HEK293T (cell line): ENCODE data around the gene GPR107.

Source experiments
- ARNT ChIP-seq: fragments of 450-650 bp; IDR thresholded peaks from 2 replicates; pipeline ENCODE4 v1.6.1; 2017; ENCODE audit warnings: mild to moderate bottlenecking
- BHLHE40 ChIP-seq: fragments of 450-650 bp; IDR thresholded peaks from 2 replicates; pipeline ENCODE4 v1.6.1; 2016; ENCODE audit warnings: mild to moderate bottlenecking, moderate library complexity, borderline replicate concordance
- ELF4 ChIP-seq: fragments of 450-650 bp; IDR thresholded peaks from 2 replicates; pipeline ENCODE4 v1.6.1; 2017; ENCODE audit warnings: antibody characterized with exemption
- FOXA1 ChIP-seq: fragments of 450-650 bp; IDR thresholded peaks from 2 replicates; pipeline ENCODE4 v1.6.1; 2016; ENCODE audit warnings: mild to moderate bottlenecking
- FOXK2 ChIP-seq: fragments of 450-650 bp; IDR thresholded peaks from 2 replicates; pipeline ENCODE4 v1.6.1; 2016; ENCODE audit warnings: mild to moderate bottlenecking
- FOXM1 ChIP-seq: fragments of 450-650 bp; IDR thresholded peaks from 2 replicates; pipeline ENCODE4 v1.6.1; 2017; ENCODE audit warnings: mild to moderate bottlenecking, borderline replicate concordance
- HDGF ChIP-seq: fragments of 450-650 bp; IDR thresholded peaks from 2 replicates; pipeline ENCODE4 v1.6.1; 2017; ENCODE audit warnings: antibody characterized with exemption, borderline replicate concordance
- SP1 ChIP-seq: fragments of 450-650 bp; IDR thresholded peaks from 2 replicates; pipeline ENCODE4 v1.6.1; 2017
- SUZ12 ChIP-seq: fragments of 450-650 bp; IDR thresholded peaks from 2 replicates; pipeline ENCODE4 v1.6.1; 2016; ENCODE audit warnings: mild to moderate bottlenecking
- TARDBP ChIP-seq: fragments of 450-650 bp; IDR thresholded peaks from 2 replicates; pipeline ENCODE4 v1.6.1; 2016
- ZNF384 ChIP-seq: fragments of 450-650 bp; IDR thresholded peaks from 2 replicates; pipeline ENCODE4 v1.6.1; 2016
- TF ChIP-seq, protein P1 (sequence below): fragments of 450-650 bp; IDR thresholded peaks from 2 replicates; pipeline ENCODE4 v1.6.1; 2016

- no peak for TF ChIP-seq FOXA1
- TF ChIP-seq BHLHE40 = no peak
- TF ChIP-seq SP1 = no peak
- no peak for TF ChIP-seq HDGF
- no peak for TF ChIP-seq ARNT
- no peak for TF ChIP-seq ELF4
- no peak for TF ChIP-seq FOXK2
- no peak for TF ChIP-seq FOXM1
- TF ChIP-seq, protein P1, sequence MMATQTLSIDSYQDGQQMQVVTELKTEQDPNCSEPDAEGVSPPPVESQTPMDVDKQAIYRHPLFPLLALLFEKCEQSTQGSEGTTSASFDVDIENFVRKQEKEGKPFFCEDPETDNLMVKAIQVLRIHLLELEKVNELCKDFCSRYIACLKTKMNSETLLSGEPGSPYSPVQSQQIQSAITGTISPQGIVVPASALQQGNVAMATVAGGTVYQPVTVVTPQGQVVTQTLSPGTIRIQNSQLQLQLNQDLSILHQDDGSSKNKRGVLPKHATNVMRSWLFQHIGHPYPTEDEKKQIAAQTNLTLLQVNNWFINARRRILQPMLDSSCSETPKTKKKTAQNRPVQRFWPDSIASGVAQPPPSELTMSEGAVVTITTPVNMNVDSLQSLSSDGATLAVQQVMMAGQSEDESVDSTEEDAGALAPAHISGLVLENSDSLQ = no peak
- TF ChIP-seq SUZ12 = no peak
- TF ChIP-seq TARDBP = no peak
- TF ChIP-seq ZNF384 = no peak
Observed at GRCh38 chr9:130051855-130052254, 1.9 kb upstream of the GPR107 start.
